OCI-LY1 (cell line): Measurements from ENCODE around the gene GPALPP1.

ENCODE experiments used
- H2AFZ ChIP-seq: fragments of 200-600 bp; sonication (generic), shearing (Covaris generic); 2 replicates; pipeline ENCODE4 v1.6.0; 2014; ENCODE audit warnings: antibody characterized with exemption, mild to moderate bottlenecking, low read length
- H3F3A ChIP-seq: fragments of 200-600 bp; sonication (generic), shearing (Covaris generic); 2 replicates; pipeline ENCODE4 v1.6.0; 2014; ENCODE audit warnings: mild to moderate bottlenecking, antibody characterized with exemption, low read length, moderate library complexity; ENCODE audit not compliant: insufficient read depth
- H3K27ac ChIP-seq: fragments of 200-600 bp; sonication (generic); 2 replicates; pipeline ENCODE4 v1.5.1; 2014; ENCODE audit warnings: low read length, mixed run types, mild to moderate bottlenecking, low read depth; ENCODE audit not compliant: poor library complexity, severe bottlenecking
- H3K27me3 ChIP-seq: fragments of 200-600 bp; sonication (generic); 2 replicates; pipeline ENCODE4 v1.6.0; 2014; ENCODE audit warnings: antibody characterized with exemption, mild to moderate bottlenecking, low read length, moderate library complexity; ENCODE audit not compliant: insufficient read depth
- H3K36me3 ChIP-seq: fragments of 200-600 bp; sonication (generic); 2 replicates; pipeline ENCODE4 v1.6.1; 2014; ENCODE audit warnings: mild to moderate bottlenecking, antibody characterized with exemption, low read length, moderate library complexity, mixed read lengths; ENCODE audit not compliant: insufficient read depth
- H3K4me1 ChIP-seq: fragments of 200-600 bp; sonication (generic); 2 replicates; pipeline ENCODE4 v1.5.1; 2014; ENCODE audit warnings: mild to moderate bottlenecking, low read length, moderate library complexity; ENCODE audit not compliant: insufficient read depth, severe bottlenecking
- H3K4me2 ChIP-seq: fragments of 200-600 bp; sonication (generic), shearing (Covaris generic); 2 replicates; pipeline ENCODE4 v1.6.1; 2014; ENCODE audit warnings: low read length
- H3K4me3 ChIP-seq: fragments of 200-600 bp; sonication (generic); 2 replicates; pipeline ENCODE4 v1.5.1; 2014; ENCODE audit warnings: low read length, low read depth, mild to moderate bottlenecking, mixed read lengths; ENCODE audit not compliant: poor library complexity, severe bottlenecking
- H3K79me2 ChIP-seq: fragments of 200-600 bp; shearing (Covaris generic); 2 replicates; pipeline ENCODE4 v1.6.1; 2016; ENCODE audit warnings: mixed run types, low read length, mixed read lengths; ENCODE audit not compliant: insufficient read depth
- H3K9ac ChIP-seq: fragments of 200-600 bp; sonication (generic), shearing (Covaris generic); 2 replicates; pipeline ENCODE4 v1.6.1; 2014; ENCODE audit warnings: mild to moderate bottlenecking, low read length, mixed read lengths
- H3K9me2 ChIP-seq: fragments of 200-600 bp; sonication (generic), shearing (Covaris generic); 2 replicates; pipeline ENCODE4 v1.6.1; 2014; ENCODE audit warnings: low read depth, mild to moderate bottlenecking, low read length, mixed read lengths
- H3K9me3 ChIP-seq: fragments of 200-600 bp; shearing (Covaris generic); 2 replicates; pipeline ENCODE4 v1.6.1; 2014; ENCODE audit warnings: low read length, mixed read lengths
- H4K20me1 ChIP-seq: fragments of 200-600 bp; sonication (generic), shearing (Covaris generic); 2 replicates; pipeline ENCODE4 v1.6.0; 2016; ENCODE audit warnings: mild to moderate bottlenecking, low read length; ENCODE audit not compliant: insufficient read depth
- CTCF ChIP-seq: fragments of 200-600 bp; sonication (generic), shearing (Covaris generic); IDR thresholded peaks from 2 replicates; pipeline ENCODE4 v1.5.1; 2017; ENCODE audit warnings: mild to moderate bottlenecking, antibody characterized with exemption, low read length, moderate library complexity, mixed read lengths
- EZH2 ChIP-seq: fragments of 200-600 bp; sonication (generic), shearing (Covaris generic); IDR thresholded peaks from 2 replicates; pipeline ENCODE4 v1.8.0; 2017; ENCODE audit warnings: borderline replicate concordance, mixed run types, mild to moderate bottlenecking, antibody characterized with exemption, low read length, moderate library complexity, mixed read lengths

GPALPP1 gene

GRCh38 chr13:44978328-44978727 lies 11.0 kb upstream of the GPALPP1 start:
- no peak overlapping the region for H3K27ac ChIP-seq
- H3K9me2 ChIP-seq, result no peaks in the 10 kb centered on the region
- no peaks in the 10 kb centered on the region for H3F3A ChIP-seq
- no peaks in the 10 kb centered on the region for H3K27me3 ChIP-seq
- H4K20me1 ChIP-seq, result no peaks in the 10 kb centered on the region
- H3K4me3 ChIP-seq, result no peak overlapping the region
- H3K9ac ChIP-seq, result no peak overlapping the region
- H2AFZ ChIP-seq, result no peak overlapping the region
- H3K36me3 ChIP-seq, result peaks cover 72% of the 10 kb centered on the region
- H3K79me2 ChIP-seq, result no peaks in the 10 kb centered on the region
- peaks cover 17% of the 10 kb centered on the region for H3K4me1 ChIP-seq
- H3K9me3 ChIP-seq, result no peaks in the 10 kb centered on the region
- H3K4me2 ChIP-seq, result no peak overlapping the region
- TF ChIP-seq CTCF (no peak), EZH2 (no peak)

- Histone ChIP-seq H3K4me1 (peaks cover 31% of the 10 kb centered on the region), H3K27ac (no peak overlapping the region), H3K27me3 (no peaks in the 10 kb centered on the region), H3K9ac (peak overlapping the region; percentile 90), H2AFZ (no peak overlapping the region), H3K9me3 (no peaks in the 10 kb centered on the region), H3K9me2 (no peaks in the 10 kb centered on the region), H3K79me2 (peaks cover 50% of the 10 kb centered on the region), H3F3A (no peaks in the 10 kb centered on the region), H4K20me1 (no peaks in the 10 kb centered on the region), H3K4me3 (peak overlapping the region; percentile 90), H3K36me3 (peaks cover 13% of the 10 kb centered on the region; the same call in 1 of the 2 replicates), H3K4me2 (peak overlapping the region; percentile 83)
- TF ChIP-seq EZH2, result no peak
- no peak for TF ChIP-seq CTCF
These were observed 603 bp downstream of the GPALPP1 start for GRCh38 chr13:44989941-44990340.

GRCh38 chr13:45003417-45003816 lies 14.1 kb downstream of the GPALPP1 start:
- no peak overlapping the region for H3K27ac ChIP-seq
- no peaks in the 10 kb centered on the region for H3K27me3 ChIP-seq
- TF ChIP-seq CTCF, result no peak
- no peak for TF ChIP-seq EZH2
- H3K9ac ChIP-seq, result no peak overlapping the region
- no peak overlapping the region for H3K4me2 ChIP-seq
- no peak overlapping the region for H3K4me3 ChIP-seq
- no peaks in the 10 kb centered on the region for H3K9me3 ChIP-seq
- no peaks in the 10 kb centered on the region for H3K79me2 ChIP-seq
- H3K36me3 ChIP-seq, result peaks cover 37% of the 10 kb centered on the region
- H2AFZ ChIP-seq, result no peak overlapping the region
- H4K20me1 ChIP-seq, result no peaks in the 10 kb centered on the region
- H3K9me2 ChIP-seq, result no peaks in the 10 kb centered on the region
- no peaks in the 10 kb centered on the region for H3F3A ChIP-seq
- H3K4me1 ChIP-seq, result no peaks in the 10 kb centered on the region
